OCI-LY7 (cell line): Measurements from ENCODE around the gene RFX6.

Source experiments
- CTCF ChIP-seq: fragments of 200-600 bp; sonication (generic); conservative IDR thresholded peaks from 2 replicates; pipeline ENCODE4 v1.5.1; 2014; ENCODE audit warnings: mild to moderate bottlenecking, antibody characterized with exemption, low read length, moderate library complexity, mixed read lengths
- EZH2phosphoT487 ChIP-seq: fragments of 200-600 bp; sonication (generic); IDR thresholded peaks from 2 replicates; pipeline ENCODE4 v1.6.1; 2018; ENCODE audit warnings: low read depth, borderline replicate concordance, mild to moderate bottlenecking, mixed run types, antibody characterized with exemption, low read length, moderate library complexity, mixed read lengths

GRCh38 chr6:116979560-116979959, 102.5 kb downstream of the RFX6 start:
- TF ChIP-seq CTCF = no peak
- TF ChIP-seq EZH2phosphoT487 = no peak
